GM18861 (cell line): ENCODE results near the gene ST8SIA2.
"Not testable (repeated sequence)": the region's sequence is repeated elsewhere in the genome, so short reads cannot be mapped to it uniquely, and the experiment has no call there.

Experiments used
- ATAC-seq: cut with Tn5 transposase; IDR thresholded peaks from one replicate; pipeline ENCODE4 v1.9.1; 2021; ENCODE audit not compliant: unreplicated experiment

Gene ST8SIA2

DNA sequence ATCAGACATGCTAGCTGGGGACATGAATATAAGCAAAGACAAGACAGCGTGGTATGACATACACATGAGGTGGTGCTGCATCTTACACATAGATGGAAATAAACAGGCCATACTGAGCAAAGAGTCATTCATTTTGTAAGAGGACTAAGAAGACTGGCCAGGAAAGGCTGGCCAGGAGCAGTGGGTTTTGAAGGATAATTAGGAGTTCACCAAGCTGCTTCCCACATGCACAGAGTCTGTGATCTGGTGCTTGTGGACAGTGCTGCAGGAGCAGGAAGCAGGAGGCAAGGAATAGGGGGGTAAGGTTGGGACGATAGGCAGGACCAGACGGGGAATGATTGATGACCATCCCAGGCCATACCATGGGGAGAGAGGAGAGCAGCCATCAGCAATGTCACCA, 41.5 kb downstream of the ST8SIA2 start:
- no peak for ATAC-seq

DNA sequence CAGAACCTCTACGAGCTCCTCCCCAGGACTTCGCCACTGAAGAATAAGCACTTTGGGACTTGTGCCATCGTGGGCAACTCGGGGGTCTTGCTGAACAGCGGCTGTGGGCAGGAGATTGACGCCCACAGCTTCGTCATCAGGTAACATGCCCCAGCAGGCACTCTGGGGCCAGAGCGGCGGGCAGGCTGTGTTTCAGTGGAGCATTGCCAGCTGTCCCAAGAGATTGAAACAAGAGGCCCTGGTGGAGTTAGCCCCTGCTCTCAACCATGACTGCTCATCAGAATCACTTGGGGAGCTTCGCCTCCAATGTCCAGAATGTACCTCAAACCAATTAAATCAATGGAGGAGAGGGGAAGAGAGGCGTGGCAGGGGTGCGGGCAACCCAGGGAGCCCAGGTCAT, 44.8 kb downstream of the ST8SIA2 start:
- ATAC-seq, result no peak

DNA sequence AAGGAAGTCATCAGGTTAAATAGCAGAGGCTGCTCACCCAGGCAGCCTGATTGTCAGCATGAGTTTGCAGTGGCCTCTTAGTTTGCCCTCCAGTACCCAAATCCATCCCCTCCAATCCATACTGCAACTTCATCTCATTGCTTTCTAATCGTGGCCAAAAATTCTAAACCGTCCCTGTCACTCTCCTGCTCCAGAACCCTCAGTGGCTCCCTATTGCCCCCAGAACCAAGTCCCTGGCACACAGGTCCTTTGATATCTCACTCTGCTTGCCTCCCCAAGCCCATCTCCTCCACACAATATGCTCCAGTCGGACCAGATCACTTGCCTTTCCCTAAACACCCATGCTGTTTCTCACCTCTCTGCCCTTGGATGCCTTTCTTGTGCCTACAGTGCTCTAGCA, 49.7 kb downstream of the ST8SIA2 start:
- ATAC-seq, result no peak

- no peak for ATAC-seq
Observed at GRCh38 chr15:92444631-92445030, 51.0 kb downstream of the ST8SIA2 start.

DNA sequence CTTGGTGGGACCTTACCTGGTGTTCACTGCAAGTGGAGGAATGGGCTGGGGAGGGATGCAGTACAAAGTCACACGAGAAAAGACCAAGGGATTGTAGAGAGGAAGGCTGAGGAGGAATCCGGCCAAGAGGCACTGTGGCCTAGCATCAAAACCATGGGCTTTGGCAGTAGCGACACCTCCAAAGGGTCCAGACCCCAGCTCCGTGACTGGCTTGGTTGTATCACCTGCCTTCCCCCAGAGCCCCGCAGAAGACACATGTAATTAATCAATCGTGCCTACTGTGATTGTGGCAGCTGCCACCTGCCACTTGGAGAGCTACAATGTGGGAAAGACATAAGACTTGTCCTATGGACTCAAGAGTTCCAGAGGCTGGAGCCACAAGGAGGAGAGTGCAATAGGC, 54.7 kb downstream of the ST8SIA2 start:
- ATAC-seq, result no peak

- no peak for ATAC-seq
Observed at GRCh38 chr15:92449476-92449875, 55.8 kb downstream of the ST8SIA2 start.

GRCh38 chr15:92451225-92451825, 57.6 kb downstream of the ST8SIA2 start:
- no peak for ATAC-seq

GRCh38 chr15:92452143-92452542, 58.5 kb downstream of the ST8SIA2 start:
- no peak for ATAC-seq

GRCh38 chr15:92453607-92454006, 59.9 kb downstream of the ST8SIA2 start:
- ATAC-seq, result no peak

GRCh38 chr15:92454555-92455105, 60.9 kb downstream of the ST8SIA2 start:
- ATAC-seq, result no peak

DNA sequence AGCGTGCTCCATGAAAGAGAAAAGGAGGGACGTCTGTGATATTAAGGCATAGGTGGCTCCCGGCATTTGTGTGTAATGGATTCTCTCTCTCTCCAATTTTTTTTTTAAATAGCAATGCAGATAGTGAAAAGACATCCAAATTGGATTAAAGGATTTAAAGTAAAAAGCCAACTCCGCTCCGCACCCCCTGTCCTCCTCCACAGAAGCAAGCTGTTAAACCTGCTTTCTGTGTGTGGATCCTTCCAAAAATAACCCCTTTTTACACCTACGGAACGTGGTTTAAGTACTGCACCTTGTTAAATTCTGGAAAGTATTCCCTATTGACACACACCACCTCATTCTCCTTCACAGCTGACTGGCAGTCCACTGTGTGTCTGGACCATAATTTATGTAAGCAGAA, 61.6 kb downstream of the ST8SIA2 start:
- ATAC-seq, result no peak

GRCh38 chr15:92457471-92458041, 63.9 kb downstream of the ST8SIA2 start:
- no peak for ATAC-seq

- ATAC-seq, result no peak
Observed at GRCh38 chr15:92460023-92460422, 66.3 kb downstream of the ST8SIA2 start.

DNA sequence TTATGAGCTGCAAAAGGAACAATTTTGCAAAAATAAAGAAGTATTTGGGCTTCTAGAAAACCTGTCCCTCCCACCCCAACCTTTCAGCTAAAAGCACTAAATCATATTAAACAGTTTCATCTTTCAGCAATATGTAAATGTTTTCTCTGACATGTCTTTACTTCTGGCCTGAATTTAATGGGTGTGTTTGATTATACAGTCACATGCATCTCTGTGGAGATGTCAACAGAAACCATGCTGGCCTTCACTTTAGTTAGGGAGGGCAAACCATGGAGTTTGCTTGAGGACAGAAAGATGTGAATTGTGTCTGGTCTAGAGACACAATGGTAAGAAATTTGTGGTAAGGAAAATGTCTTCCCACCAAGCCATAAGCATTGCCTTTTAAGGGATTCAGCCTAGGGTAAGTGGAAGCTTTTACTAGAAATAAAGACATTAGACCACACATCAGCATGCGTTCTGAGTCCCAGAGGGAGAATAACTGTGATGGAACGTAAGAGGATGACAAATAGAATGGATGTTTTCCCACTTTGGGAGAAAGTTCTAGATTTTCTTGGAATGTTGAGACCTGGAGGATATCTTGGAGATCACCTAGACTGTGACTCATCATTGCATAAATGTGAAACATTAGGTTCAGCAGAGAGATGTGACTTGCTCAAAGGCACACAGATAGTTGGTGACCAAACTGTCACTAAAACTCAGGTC, 68.9 kb downstream of the ST8SIA2 start:
- ATAC-seq, result no peak

DNA sequence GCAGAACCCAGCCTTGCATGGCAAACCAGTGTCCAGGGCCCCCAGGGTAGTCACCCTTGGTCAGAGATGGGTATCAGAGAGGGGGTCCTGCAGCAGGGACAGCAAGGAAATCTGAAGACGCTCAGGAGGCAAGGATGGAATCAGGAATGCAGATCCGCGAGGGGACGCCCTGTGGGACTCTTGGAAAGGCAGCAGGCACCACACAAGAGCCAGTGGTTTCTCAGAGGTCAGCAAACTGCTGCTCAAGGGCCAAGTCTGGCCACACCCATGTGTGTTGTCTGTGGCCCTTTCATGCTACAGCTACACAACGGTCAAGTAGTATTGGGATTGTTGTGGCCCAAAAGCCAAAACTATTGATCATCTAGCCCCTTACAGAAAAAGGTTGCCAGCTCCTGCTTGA, 69.7 kb downstream of the ST8SIA2 start:
- ATAC-seq, result no peak

DNA sequence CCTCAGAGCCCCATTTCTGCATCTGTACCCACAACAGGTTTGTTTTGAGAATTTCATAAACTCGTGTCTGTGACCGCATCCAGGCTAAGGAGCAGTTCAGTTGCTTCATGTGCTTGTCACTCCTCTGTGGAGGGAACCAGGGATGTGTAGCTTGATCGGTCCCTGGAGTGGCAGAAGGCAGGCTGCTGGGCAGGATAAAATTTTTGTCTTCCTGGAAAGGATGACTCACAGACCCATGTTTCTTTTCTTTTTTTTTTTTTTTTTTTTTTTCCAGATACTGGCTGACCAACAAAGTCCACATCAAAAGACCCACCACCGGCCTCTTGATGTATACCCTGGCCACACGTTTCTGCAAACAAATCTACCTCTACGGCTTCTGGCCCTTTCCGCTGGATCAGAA, 70.1 kb downstream of the ST8SIA2 start:
- no peak for ATAC-seq

DNA sequence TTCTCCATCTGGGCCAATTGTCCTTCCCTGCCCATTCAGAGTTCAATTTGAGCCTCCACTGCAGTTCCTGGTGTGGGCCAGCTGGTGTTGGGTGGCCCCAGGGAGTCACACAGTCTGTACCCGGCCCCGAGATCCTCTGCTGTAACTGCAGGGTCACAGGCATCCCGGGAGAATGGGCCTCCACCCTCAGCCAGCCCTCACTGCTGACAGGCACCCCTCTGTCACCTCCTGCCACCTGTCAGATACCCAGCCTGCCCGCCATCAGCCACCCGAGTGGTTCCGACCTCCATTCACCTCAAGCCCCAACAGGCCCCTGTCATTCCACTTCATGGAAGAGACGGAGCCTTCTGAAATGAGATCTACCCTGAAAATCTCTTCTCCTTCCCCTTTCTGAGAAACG, 73.2 kb downstream of the ST8SIA2 start:
- ATAC-seq, result no peak

DNA sequence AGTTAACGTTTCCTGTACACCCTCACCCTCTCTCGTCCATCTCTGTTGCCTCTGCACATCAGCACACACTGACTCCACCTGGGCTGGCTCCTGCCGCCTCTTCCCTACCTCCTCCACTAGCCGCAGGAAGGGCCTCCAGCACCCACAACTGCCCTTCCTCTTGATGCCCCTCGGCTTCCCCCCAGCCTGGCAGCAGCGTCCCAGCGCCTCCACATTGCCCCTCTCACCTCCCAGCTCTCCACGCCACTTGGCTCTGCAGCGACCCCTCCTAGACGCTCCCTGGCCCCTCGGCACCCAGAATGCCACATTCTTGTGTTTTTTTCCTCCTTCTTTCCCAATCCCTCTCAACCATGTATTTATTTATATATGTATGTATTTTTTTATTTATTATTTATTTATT, 73.6 kb downstream of the ST8SIA2 start:
- ATAC-seq, result no peak

- ATAC-seq, result no peak
Observed at GRCh38 chr15:92468991-92469390, 75.3 kb downstream of the ST8SIA2 start.

DNA sequence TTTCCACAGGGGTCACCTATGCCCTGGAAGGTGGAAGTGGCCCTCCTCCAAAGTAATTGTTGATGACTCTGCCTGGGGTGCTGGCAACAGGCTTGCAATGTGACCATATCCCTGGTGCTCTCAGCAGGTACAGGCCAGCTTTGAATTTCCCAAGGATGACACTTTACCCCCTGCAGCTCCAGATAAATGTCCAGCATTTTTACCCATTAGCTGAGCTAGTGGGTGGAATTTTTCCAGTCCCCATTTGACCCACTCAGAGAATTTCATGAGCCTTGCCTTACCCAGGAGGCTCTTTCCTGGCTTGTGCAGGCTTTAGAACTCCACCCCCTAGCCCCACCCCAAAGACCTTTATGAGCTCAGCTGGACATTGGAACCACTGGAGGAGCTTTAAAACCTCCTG, 77.6 kb downstream of the ST8SIA2 start:
- no peak for ATAC-seq

DNA sequence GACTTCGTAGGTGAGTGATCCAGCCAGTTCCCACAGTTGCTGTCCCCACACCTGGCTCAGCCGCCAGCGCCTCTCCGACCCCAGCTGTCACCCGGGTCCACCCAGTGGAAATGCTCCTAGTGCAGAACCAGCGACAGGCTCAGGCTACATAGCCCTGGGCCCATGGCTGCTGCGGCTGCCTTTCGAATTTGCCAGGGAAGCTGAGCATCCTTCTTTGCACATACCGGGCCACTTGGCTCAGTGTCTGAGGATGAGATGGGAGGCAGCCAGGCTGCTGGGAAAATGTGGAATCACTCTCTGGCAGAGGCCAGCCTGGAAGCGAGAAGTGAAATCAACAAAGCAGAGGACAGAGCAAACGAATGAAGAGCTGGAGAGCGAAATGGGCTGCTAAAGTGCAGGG, 80.1 kb downstream of the ST8SIA2 start:
- no peak for ATAC-seq

DNA sequence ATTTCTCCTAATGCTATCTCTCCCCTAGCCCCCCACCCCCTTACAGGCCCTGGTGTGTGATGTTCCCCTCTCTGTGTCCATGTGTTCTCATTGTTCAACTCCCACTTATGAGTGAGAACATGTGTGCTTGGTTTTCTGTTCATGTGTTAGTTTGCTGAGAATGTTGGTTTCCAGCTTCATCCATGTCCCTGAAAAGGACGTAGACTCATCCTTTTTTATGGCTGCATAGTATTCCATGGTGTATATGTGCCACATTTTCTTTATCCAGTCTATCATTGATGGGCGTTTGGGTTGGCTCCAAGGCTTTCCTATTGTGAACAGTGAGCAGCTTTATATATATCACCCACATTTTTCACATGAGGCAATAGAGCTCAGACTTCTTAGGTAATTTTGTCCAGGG, 86.0 kb downstream of the ST8SIA2 start:
- ATAC-seq, result not testable (repeated sequence)
